OCI-LY1 (cell line): ENCODE data around the gene IL4.

Experiments used
- H2AFZ ChIP-seq: fragments of 200-600 bp; sonication (generic), shearing (Covaris generic); 2 replicates; pipeline ENCODE4 v1.6.0; 2014; ENCODE audit warnings: antibody characterized with exemption, mild to moderate bottlenecking, low read length
- H3F3A ChIP-seq: fragments of 200-600 bp; sonication (generic), shearing (Covaris generic); 2 replicates; pipeline ENCODE4 v1.6.0; 2014; ENCODE audit warnings: mild to moderate bottlenecking, antibody characterized with exemption, low read length, moderate library complexity; ENCODE audit not compliant: insufficient read depth
- H3K27ac ChIP-seq: fragments of 200-600 bp; sonication (generic); 2 replicates; pipeline ENCODE4 v1.5.1; 2014; ENCODE audit warnings: low read length, mixed run types, mild to moderate bottlenecking, low read depth; ENCODE audit not compliant: poor library complexity, severe bottlenecking
- H3K27me3 ChIP-seq: fragments of 200-600 bp; sonication (generic); 2 replicates; pipeline ENCODE4 v1.6.0; 2014; ENCODE audit warnings: antibody characterized with exemption, mild to moderate bottlenecking, low read length, moderate library complexity; ENCODE audit not compliant: insufficient read depth
- H3K36me3 ChIP-seq: fragments of 200-600 bp; sonication (generic); 2 replicates; pipeline ENCODE4 v1.6.1; 2014; ENCODE audit warnings: mild to moderate bottlenecking, antibody characterized with exemption, low read length, moderate library complexity, mixed read lengths; ENCODE audit not compliant: insufficient read depth
- H3K4me1 ChIP-seq: fragments of 200-600 bp; sonication (generic); 2 replicates; pipeline ENCODE4 v1.5.1; 2014; ENCODE audit warnings: mild to moderate bottlenecking, low read length, moderate library complexity; ENCODE audit not compliant: insufficient read depth, severe bottlenecking
- H3K4me2 ChIP-seq: fragments of 200-600 bp; sonication (generic), shearing (Covaris generic); 2 replicates; pipeline ENCODE4 v1.6.1; 2014; ENCODE audit warnings: low read length
- H3K4me3 ChIP-seq: fragments of 200-600 bp; sonication (generic); 2 replicates; pipeline ENCODE4 v1.5.1; 2014; ENCODE audit warnings: low read length, low read depth, mild to moderate bottlenecking, mixed read lengths; ENCODE audit not compliant: poor library complexity, severe bottlenecking
- H3K79me2 ChIP-seq: fragments of 200-600 bp; shearing (Covaris generic); 2 replicates; pipeline ENCODE4 v1.6.1; 2016; ENCODE audit warnings: mixed run types, low read length, mixed read lengths; ENCODE audit not compliant: insufficient read depth
- H3K9ac ChIP-seq: fragments of 200-600 bp; sonication (generic), shearing (Covaris generic); 2 replicates; pipeline ENCODE4 v1.6.1; 2014; ENCODE audit warnings: mild to moderate bottlenecking, low read length, mixed read lengths
- H3K9me2 ChIP-seq: fragments of 200-600 bp; sonication (generic), shearing (Covaris generic); 2 replicates; pipeline ENCODE4 v1.6.1; 2014; ENCODE audit warnings: low read depth, mild to moderate bottlenecking, low read length, mixed read lengths
- H3K9me3 ChIP-seq: fragments of 200-600 bp; shearing (Covaris generic); 2 replicates; pipeline ENCODE4 v1.6.1; 2014; ENCODE audit warnings: low read length, mixed read lengths
- H4K20me1 ChIP-seq: fragments of 200-600 bp; sonication (generic), shearing (Covaris generic); 2 replicates; pipeline ENCODE4 v1.6.0; 2016; ENCODE audit warnings: mild to moderate bottlenecking, low read length; ENCODE audit not compliant: insufficient read depth
- EZH2 ChIP-seq: fragments of 200-600 bp; sonication (generic), shearing (Covaris generic); IDR thresholded peaks from 2 replicates; pipeline ENCODE4 v1.8.0; 2017; ENCODE audit warnings: borderline replicate concordance, mixed run types, mild to moderate bottlenecking, antibody characterized with exemption, low read length, moderate library complexity, mixed read lengths
- TF ChIP-seq, protein P1 (sequence below): fragments of 200-600 bp; sonication (generic), shearing (Covaris generic); IDR thresholded peaks from 2 replicates; pipeline ENCODE4 v1.5.1; 2017; ENCODE audit warnings: mild to moderate bottlenecking, antibody characterized with exemption, low read length, moderate library complexity, mixed read lengths

The IL4 gene

DNA sequence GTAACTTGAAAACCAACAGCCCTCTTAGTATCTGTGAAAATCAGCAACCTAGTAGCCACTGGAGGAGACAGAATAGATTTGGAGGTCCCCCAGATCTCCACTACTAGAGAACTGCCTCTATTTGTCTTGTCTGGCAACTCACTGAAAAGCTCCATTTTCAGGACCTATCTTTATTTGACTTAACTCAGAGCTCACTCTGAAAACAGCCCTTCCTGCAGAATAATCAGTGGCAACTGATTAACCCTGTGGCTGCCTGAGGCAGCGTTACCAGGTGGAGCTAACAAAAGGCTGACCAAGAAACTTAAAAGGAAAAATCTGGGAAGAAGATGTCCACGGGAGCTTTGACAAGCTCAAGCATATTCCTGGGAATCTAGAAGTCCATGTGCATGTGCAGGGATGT lies 26.3 kb upstream of the IL4 start:
- no peak overlapping the region for H3K4me3 ChIP-seq
- no peaks in the 10 kb centered on the region for H3K4me1 ChIP-seq
- no peak overlapping the region for H3K9ac ChIP-seq
- peaks cover 3% of the 10 kb centered on the region; the same call in 1 of the 2 replicates for H3K9me3 ChIP-seq
- no peak overlapping the region for H3K27ac ChIP-seq
- no peak overlapping the region for H2AFZ ChIP-seq
- H3F3A ChIP-seq = no peaks in the 10 kb centered on the region
- no peak for TF ChIP-seq EZH2
- TF ChIP-seq, protein P1, sequence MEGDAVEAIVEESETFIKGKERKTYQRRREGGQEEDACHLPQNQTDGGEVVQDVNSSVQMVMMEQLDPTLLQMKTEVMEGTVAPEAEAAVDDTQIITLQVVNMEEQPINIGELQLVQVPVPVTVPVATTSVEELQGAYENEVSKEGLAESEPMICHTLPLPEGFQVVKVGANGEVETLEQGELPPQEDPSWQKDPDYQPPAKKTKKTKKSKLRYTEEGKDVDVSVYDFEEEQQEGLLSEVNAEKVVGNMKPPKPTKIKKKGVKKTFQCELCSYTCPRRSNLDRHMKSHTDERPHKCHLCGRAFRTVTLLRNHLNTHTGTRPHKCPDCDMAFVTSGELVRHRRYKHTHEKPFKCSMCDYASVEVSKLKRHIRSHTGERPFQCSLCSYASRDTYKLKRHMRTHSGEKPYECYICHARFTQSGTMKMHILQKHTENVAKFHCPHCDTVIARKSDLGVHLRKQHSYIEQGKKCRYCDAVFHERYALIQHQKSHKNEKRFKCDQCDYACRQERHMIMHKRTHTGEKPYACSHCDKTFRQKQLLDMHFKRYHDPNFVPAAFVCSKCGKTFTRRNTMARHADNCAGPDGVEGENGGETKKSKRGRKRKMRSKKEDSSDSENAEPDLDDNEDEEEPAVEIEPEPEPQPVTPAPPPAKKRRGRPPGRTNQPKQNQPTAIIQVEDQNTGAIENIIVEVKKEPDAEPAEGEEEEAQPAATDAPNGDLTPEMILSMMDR = no peak
- no peaks in the 10 kb centered on the region for H4K20me1 ChIP-seq
- no peaks in the 10 kb centered on the region for H3K79me2 ChIP-seq
- H3K36me3 ChIP-seq = peaks cover 20% of the 10 kb centered on the region
- H3K9me2 ChIP-seq = no peaks in the 10 kb centered on the region
- no peak overlapping the region for H3K4me2 ChIP-seq
- H3K27me3 ChIP-seq = no peaks in the 10 kb centered on the region

DNA sequence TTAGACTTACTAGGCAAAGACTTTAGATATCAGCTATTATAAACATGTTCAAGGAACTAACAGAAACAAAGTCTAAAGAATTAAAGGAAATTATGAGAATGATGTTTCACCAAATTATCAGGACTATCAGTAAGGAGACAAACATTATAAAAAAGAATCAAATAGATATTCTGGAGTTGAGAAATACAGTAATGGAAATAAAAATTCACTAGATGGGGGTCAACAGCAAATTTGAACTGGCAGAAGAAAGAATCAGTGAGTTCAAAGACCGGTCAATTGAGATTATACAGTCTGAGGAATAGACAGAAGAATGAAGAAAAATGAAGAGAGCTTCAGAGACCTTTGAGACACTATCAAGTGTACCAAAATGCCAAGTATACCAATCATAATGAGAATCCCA lies 25.4 kb upstream of the IL4 start:
- Histone ChIP-seq H3K27ac (no peak overlapping the region), H3K79me2 (no peaks in the 10 kb centered on the region), H3K4me1 (no peaks in the 10 kb centered on the region), H3K9me3 (peaks cover 3% of the 10 kb centered on the region; the same call in 1 of the 2 replicates), H3K4me3 (no peak overlapping the region), H4K20me1 (no peaks in the 10 kb centered on the region), H3F3A (no peaks in the 10 kb centered on the region), H3K36me3 (peaks cover 11% of the 10 kb centered on the region), H3K4me2 (no peak overlapping the region), H3K9ac (no peak overlapping the region), H2AFZ (no peak overlapping the region), H3K27me3 (no peaks in the 10 kb centered on the region), H3K9me2 (no peaks in the 10 kb centered on the region)
- TF ChIP-seq, protein P1 = no peak
- TF ChIP-seq EZH2 = no peak

DNA sequence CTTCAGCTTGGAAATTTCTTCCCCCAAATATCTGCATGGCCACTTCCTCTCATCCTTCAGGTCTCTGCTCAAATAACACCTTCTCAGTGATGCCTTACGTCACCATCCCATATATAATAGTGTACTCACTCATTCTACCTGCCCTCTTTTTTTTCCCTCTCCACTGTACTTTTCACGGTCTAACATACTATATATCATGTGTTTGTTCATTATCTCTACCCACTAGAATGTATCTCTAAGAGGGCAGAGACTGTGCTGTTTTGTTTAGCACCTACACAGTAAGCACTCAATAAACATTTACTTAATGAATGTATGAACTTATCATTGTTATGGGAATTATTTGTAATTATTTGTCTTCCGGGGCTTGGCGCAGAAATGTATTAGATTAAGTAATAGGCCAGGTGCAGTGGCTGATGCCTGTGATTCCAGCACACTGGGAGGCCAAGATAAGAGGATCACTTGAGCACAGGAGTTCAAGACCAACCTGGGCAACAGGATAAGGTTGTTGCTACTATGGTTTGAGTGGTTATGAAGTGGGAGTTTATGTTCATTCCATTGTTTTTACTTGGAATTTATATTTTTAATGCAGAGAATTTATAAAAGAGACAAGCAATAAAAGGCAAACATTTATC lies 21.8 kb upstream of the IL4 start:
- Histone ChIP-seq H3K9ac (no peak overlapping the region), H3K27ac (no peak overlapping the region), H4K20me1 (no peaks in the 10 kb centered on the region), H3K9me3 (peaks cover 3% of the 10 kb centered on the region; the same call in 1 of the 2 replicates), H3K36me3 (no peaks in the 10 kb centered on the region), H3K9me2 (no peaks in the 10 kb centered on the region), H3K4me1 (no peaks in the 10 kb centered on the region), H3K27me3 (peaks cover 4% of the 10 kb centered on the region; the same call in 1 of the 2 replicates), H3K4me3 (no peak overlapping the region), H2AFZ (no peak overlapping the region), H3K79me2 (no peaks in the 10 kb centered on the region), H3F3A (no peaks in the 10 kb centered on the region), H3K4me2 (no peak overlapping the region)
- TF ChIP-seq EZH2 = no peak
- TF ChIP-seq, protein P1 = no peak
